Medulla oblongata (tissue), 1 donor: ENCODE data around the gene RPH3AL.

ENCODE experiments used
- DNase-seq: peaks from one replicate; pipeline ENCODE4 v3.0.0-alpha.2; 2015; ENCODE audit errors: extremely low spot score

The RPH3AL gene

GRCh38 chr17:353213-353837, 718 bp upstream of the RPH3AL start:
- no peak for DNase-seq

DNA sequence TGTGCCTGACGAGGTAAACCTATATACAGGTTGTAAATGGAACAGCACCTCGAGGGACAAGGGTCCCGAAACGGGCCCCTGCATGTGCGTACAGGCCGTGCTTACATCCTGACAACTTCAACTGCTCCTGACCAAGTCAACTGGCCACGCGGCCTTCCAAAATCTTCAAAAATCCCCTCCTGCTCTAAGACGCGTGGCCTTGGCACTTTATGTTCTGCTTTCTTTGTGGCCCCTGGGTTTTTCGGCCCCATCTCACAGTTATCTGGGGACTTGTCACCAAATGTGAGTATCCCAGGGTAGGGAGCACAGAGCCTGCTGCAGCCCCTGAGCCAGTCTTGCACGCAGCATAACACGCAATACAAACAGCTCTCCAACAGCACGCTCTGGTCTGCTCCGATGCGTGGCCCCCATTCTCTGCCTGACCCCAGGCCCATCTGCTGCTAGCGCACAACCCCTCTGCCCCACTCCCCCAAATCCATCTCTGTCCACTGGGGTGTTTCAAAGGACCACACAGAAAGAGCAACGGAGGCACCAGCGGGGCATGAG, 659 bp downstream of the RPH3AL start:
- DNase-seq: no peak

DNA sequence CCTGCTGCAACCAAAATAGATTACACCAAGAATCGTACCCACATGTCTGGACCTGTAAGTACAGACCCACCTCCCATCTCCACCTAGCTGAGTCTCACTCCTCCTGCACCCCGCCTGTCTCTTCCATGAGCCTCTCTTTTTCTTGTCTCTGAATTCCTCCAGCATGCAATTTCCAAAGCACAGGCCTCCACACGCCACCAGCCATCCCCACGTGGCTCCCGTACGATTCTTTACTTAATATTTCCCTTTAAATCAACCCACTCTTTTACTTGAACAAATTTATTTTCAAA, 1.2 kb downstream of the RPH3AL start:
- DNase-seq: no peak

GRCh38 chr17:350706-351448, 1.7 kb downstream of the RPH3AL start:
- peak; percentile 88 for DNase-seq

DNA sequence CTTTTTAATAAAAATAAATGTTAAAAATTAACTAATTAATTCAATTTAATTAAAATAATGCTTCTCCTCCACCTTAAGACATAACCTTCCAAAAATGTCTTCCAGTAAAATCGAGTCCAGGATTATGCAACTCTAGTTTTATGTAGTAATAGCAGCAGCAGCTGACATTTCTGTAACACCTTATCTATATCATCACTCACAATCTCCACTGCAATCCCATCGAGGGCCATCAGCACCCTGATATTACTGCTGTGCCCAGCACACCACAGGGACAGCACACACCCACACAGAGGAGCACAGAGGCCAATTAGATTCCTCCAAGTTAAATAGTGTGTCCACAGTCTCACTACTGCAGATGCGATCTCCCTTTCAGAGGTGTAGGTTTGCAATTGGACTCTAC, 2.9 kb downstream of the RPH3AL start:
- DNase-seq: no peak

- no peak for DNase-seq
These were observed 3.7 kb downstream of the RPH3AL start for GRCh38 chr17:348692-349425.

- DNase-seq: no peak
These were observed 4.6 kb downstream of the RPH3AL start for GRCh38 chr17:348012-348411.

DNA sequence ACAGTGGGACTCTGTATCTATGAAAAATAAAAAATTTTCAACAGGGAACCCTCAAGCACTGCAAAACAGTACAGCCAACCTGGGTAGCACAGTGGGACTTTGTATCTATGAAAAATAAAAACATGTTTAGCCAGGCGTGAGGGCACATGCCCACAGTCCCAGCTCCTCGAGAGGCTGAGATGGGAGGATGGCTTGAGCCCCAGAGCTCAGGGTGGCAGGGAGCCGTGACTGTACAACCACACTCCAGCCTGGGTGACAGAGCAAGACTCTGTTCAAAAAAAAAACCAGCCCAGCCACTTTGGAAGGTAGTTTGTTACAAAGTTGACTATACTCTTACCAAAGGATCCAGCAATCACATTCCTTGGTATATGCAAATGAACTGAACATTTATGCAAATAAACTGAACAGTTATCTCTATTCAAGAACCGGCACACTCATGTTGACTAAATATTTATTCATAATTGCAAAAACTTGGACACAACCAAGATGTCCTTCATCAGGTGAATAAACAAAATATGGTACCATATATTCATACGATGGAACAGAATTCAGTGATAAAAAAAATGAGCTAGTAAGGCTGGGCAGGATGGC, 5.2 kb downstream of the RPH3AL start:
- no peak for DNase-seq

DNA sequence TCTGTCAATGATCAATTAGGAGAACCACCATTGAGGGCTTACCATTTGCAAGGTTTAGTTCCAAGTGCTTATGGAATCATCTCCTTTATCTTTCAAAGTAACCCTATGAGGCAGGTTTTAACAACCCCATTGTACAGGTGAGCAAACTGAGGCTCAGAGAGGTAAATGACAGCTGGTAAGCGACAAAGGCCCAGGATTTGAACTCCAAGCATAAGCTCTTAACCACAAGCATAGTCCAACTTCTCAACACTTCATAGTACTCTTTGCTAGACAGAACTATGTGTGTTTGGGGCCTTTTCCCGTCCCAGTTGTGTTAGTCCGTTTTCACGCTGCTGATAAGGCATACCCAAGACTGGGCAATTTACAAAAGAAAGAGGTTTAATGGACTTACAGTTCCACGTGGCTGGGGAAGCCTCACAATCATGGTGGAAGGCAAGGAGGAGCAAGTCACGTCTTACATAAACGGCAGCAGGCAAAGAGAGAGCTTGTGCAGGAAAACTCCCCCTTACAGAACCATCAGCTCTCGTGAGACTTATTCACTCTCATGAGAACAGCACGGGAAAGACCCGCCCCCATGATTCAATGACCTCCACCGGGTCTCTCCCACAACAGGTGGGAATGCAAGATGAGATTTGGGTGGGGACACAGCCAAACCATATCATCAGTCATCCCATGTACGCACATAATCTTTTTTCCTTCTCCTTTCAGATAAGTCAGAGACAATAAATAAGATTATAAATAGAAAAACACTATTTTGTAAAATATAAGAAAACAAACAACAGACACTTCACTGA, 6.4 kb downstream of the RPH3AL start:
- no peak for DNase-seq

GRCh38 chr17:345261-345660, 7.3 kb downstream of the RPH3AL start:
- DNase-seq: no peak

DNA sequence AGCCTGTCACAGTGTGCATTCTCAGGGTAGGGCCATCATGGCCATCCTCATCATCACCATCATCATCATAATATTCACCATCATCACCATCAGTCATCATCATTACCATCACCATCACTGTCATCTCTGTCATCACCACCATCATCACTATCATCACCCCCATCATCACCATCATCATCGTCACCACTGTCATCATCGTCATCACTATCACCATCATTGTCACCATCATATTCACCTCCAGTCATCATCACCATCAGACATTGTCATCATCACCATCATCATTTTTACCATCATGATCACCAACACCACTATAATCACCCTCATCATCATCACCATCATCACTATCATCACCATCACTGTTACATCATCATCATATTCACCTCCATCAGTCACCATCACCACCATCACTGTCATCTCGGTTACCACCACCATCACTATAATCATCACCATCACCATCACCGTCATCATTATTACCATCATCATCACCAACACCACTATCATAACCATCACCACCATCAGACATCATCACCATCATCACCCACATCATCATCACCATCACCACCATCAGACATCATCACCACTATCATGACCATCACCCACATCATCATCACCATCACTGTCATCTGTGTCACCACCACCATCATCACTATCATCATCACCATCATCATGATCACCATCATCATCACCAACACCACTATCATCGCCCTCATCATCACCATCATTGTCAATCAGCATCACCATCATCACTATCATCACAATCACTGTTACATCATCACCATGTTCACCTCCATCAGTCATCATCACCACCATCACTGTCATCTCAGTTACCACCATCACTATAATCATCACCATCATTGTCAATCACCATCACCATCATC, 8.5 kb downstream of the RPH3AL start:
- DNase-seq: no peak

DNA sequence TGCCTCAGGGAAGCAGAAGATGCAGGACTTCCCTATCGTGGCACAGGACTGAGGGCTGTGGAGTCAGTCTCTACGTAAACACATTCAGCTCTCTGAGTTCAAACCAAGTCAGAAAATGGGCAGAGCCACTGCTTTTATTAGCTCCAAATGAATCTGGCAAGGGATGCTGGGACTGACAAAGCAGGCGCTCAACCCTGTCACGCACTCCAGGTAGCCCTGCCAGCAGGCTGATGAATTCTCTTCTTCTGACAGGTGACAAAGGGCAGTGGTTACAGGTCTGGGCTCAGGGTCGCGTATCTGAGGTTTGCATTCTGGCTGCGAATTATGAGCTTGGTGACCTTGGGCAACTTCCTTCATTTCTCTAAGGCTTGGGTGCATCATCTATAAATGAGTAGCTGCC, 9.4 kb downstream of the RPH3AL start:
- DNase-seq: no peak

DNA sequence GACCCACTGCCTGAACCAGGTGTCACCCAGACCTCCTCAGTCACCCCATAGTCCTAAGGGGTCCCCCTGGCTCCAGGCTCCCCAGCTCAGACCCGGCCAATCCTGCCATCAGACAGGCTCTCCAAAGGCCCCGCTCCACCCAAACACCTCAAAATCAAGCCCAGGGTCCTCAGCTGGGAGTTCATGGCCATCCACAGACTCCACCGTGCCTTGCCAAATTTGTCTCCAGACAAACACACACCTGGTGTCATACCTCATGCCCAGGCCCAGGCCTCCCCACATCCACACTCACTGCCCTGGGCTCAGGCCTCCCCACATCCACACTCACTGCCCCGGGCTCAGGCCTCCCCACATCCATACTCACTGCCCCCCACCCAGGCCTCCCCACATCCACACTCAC, 12.5 kb downstream of the RPH3AL start:
- no peak for DNase-seq

DNA sequence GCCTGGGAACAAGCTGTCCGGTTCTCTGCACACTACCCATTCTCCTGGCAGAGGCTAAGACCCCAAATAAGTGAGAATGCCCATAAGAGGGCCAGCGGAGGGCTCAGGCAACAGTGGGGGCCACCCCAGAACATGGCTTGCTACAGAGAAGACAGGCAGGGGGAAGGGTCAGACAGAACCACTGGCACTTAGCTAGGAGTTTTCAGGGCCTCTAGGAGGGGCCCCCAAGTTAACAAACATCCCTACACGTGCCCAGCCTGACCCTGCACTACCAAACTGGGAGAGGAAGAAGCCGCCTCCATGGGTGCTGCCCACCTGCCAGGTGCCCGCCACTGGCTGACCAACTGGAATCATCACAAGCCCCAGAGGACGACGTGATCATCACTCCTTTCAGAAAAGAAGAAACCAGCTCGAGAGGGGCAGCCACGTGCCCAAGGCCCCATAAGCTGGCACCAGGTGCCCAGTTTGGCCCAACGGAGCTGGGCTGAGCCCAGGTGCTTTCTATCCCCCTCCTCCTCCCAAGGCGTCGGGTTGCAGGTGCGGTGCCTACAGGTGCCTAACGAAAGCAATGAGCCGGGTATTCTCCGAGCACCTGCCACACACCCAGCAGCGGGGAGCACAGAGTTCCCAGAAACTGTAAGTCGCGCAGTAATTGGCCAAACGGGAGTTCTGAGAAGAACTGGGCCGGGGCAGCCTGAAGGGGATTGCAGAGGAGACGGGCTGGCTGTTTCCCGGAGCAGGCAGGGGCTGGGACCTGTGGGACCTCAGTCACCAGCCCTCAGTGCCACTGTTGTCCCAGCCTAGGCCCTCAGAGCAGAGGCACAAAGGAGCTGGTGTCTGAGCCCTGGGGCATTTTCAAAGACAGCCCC, 13.2 kb downstream of the RPH3AL start:
- DNase-seq: no peak

DNA sequence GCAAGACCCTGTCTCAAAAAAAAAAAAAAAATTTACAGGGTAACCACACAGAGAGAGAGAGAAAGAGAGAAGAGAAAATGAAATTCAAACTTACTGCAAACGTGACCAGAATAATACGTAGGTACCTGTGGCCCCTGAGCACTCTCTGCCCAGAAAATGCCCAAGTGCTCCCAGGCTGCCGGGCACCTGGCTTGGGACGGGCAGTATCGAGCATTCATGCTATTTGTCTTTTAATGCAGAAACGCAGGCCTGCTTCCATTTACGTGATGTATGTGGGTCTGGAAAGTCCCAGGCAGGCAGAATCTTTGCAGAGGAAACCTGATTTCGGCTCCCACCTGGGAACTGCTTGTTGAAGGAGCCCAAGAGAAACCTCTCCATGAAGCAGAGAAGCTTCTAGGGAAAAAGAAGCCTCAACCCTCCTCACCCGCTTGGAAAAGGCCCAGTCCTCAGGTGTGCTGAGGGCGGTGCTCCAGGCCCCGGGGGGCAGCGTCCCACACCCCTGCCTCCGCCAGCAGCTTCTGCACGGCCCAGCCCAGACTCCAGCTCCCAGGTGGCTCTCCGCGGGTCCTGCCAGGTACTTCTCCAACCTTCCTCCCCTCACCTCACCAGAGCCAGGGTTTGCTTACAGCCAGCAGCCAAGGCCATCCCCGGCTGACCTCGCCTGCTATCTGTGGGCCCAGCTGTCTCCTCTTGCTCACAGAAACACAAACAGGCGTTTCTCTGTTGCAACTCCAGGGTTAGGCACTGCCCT, 14.0 kb downstream of the RPH3AL start:
- no peak for DNase-seq

DNA sequence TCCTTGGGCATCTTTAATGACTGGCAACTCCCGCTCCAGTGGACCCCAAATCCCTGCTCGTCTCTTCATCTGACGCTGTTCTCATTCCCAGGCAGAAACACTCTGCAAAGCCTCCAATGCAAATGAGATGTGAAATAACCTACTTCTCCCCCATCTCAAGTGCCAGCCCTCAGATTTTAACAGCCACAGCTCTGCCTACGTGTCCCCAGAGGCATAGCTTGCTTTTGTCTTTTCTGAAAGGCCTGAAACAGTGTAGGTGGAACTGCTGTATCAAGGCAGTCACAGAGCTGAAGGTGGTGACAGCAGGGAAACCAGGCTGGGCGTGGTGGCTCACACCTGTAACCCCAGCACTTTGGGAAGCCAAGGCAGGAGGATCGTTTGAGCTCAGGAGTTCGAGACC, 14.7 kb downstream of the RPH3AL start:
- DNase-seq: no peak

- DNase-seq: no peak
These were observed 15.2 kb downstream of the RPH3AL start for GRCh38 chr17:337453-337852.

DNA sequence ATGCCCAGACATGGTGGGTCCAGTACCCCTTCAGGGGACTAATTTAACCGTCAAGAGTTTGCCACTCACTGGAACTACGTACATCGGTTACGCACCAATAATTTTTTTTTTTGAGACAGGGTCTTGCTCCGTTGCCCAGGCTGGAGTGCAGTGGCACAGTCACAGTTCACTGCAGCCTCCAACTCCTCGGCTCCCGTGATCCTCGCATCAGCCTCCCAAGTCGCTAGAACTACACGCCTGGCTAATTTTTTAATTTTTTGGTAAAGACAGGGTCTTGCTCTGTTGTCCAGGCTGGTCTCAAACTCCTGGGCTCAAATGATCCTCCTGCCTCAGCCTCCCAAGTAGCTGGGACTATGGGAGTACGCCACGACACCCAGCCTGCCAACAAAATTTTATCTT, 15.6 kb downstream of the RPH3AL start:
- DNase-seq: no peak
